Measurements from ENCODE around the gene PPP6R2.

DNA sequence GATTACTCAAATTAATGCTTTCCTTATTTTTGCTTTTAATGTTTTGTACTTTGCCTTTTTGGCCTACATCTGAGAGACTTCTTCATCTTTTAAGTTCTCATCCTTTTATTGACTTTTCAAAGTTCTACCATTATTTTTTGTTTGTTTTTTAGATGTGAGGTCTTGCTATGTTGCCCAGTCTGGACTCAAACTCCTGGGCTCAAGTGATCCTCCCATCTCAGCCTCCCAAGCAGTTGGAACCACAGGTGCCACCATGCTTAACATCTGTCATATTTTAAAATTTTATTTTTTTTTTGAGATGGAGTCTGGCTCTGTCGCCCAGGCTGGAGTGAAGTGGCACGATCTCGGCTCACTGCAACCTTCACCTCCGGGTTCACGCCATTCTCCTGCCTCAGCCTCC is 57.8 kb downstream of the PPP6R2 start:
- TF ChIP-seq RAD21 (IDR thresholded peaks at IDR 0.05 in 1 of 2, conservative IDR thresholded peaks at IDR 0.05 in 1 of 2; ENCODE audit: low read depth in 2 of 2, low read length in 2 of 2) = no peak
- TF ChIP-seq, protein P1, sequence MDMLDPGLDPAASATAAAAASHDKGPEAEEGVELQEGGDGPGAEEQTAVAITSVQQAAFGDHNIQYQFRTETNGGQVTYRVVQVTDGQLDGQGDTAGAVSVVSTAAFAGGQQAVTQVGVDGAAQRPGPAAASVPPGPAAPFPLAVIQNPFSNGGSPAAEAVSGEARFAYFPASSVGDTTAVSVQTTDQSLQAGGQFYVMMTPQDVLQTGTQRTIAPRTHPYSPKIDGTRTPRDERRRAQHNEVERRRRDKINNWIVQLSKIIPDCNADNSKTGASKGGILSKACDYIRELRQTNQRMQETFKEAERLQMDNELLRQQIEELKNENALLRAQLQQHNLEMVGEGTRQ (IDR thresholded peaks at IDR 0.05; ENCODE audit: low read length) = no peak
- TF ChIP-seq SIN3A (conservative IDR thresholded peaks at IDR 0.05 in 1 of 2, IDR thresholded peaks at IDR 0.05 in 1 of 2; ENCODE audit: low read depth in 1 of 2, low read length in 2 of 2) = no peak
- no peak for TF ChIP-seq TAF1 (IDR thresholded peaks at IDR 0.05; ENCODE audit: low read depth, low read length)
- TF ChIP-seq, protein P2, sequence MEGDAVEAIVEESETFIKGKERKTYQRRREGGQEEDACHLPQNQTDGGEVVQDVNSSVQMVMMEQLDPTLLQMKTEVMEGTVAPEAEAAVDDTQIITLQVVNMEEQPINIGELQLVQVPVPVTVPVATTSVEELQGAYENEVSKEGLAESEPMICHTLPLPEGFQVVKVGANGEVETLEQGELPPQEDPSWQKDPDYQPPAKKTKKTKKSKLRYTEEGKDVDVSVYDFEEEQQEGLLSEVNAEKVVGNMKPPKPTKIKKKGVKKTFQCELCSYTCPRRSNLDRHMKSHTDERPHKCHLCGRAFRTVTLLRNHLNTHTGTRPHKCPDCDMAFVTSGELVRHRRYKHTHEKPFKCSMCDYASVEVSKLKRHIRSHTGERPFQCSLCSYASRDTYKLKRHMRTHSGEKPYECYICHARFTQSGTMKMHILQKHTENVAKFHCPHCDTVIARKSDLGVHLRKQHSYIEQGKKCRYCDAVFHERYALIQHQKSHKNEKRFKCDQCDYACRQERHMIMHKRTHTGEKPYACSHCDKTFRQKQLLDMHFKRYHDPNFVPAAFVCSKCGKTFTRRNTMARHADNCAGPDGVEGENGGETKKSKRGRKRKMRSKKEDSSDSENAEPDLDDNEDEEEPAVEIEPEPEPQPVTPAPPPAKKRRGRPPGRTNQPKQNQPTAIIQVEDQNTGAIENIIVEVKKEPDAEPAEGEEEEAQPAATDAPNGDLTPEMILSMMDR (IDR thresholded peaks at IDR 0.05; ENCODE audit: control extremely low read depth in 1 of 3, insufficient read depth in 1 of 3, low read depth in 1 of 3, low read length in 3 of 3) = no peak
